Lower leg skin (tissue), 3 donors: Measurements from ENCODE around the gene SIRT2.

Experiments
- CTCF ChIP-seq, 3 donors: fragments of 450-650 bp; IDR thresholded peaks; one replicate each; pipeline ENCODE4 v1.5.1; 2016; ENCODE audit warnings: antibody characterized with exemption in 3 of 3, mild to moderate bottlenecking in 3 of 3, moderate library complexity in 2 of 3
- POLR2A ChIP-seq, 2 donors: fragments of 450-650 bp; IDR thresholded peaks; one replicate each; pipeline ENCODE4 v1.6.1; 2016 to 2017; ENCODE audit warnings: antibody characterized with exemption in 2 of 2, mild to moderate bottlenecking in 1 of 2, moderate library complexity in 1 of 2

GRCh38 chr19:38929929-38930775, 30.7 kb upstream of the SIRT2 start, which contains the start of gene SARS2:
- TF ChIP-seq CTCF (IDR thresholded peaks at IDR 0.05) = peak in 1 of 3 donors; percentile 96
- TF ChIP-seq POLR2A (IDR thresholded peaks at IDR 0.05) = no peak
